Measurements from ENCODE around the gene ARL17A. TPM values are rescaled to one million over a fixed set of nuclear protein-coding genes. Genes with fewer than 3 reads are reported as not detected.
"Not testable (repeated sequence)": the region's sequence is repeated elsewhere in the genome, so short reads cannot be mapped to it uniquely, and the experiment has no call there.

ARL17A gene
- polyA plus RNA-seq (ENCODE audit: insufficient read length in 3 of 3) = 10 to 100 TPM; 17.6 to 28.8 (median 21.7) TPM

GRCh38 chr17:46579083-46580075, at the start of gene ARL17A:
Gene ARL17A (minus strand): TSS chr17:46579691. CDS start chr17:46576322, 3,369 bp downstream.
- DNase-seq (ENCODE audit: low read depth in 3 of 3, low spot score in 2 of 3) = not testable (repeated sequence)

- not testable (repeated sequence) for DNase-seq (ENCODE audit: low read depth in 3 of 3, low spot score in 2 of 3)
Measured at GRCh38 chr17:46628753-46629436, 49.4 kb upstream of the ARL17A start.

DNA sequence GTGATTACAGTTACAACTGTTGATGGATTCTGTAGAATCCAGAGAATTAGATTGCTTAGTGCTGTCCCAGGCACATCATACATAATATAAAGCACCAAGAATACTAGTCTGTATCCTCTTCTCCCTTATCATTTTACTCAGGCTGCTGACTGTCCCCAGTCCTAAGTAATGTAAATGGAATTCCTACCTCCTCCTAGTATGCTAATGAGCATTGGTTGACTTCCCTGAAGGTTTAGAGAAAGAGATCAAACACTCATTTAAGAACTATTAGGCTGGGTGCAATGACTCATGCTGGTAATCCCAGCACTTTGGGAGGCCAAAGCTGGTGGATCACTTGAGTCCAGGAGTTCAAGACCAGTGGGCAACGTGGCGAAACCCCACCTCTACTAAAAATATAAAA, 48.0 kb upstream of the ARL17A start:
- DNase-seq (ENCODE audit: low read depth in 3 of 3, low spot score in 2 of 3) = not testable (repeated sequence)

- not testable (repeated sequence) for DNase-seq (ENCODE audit: low read depth in 3 of 3, low spot score in 2 of 3)
Measured at GRCh38 chr17:46624726-46625125, 45.2 kb upstream of the ARL17A start.

- not testable (repeated sequence) for DNase-seq (ENCODE audit: low read depth in 3 of 3, low spot score in 2 of 3)
Measured at GRCh38 chr17:46623790-46624189, 44.3 kb upstream of the ARL17A start.

GRCh38 chr17:46618975-46619374, 39.5 kb upstream of the ARL17A start:
- not testable (repeated sequence) for DNase-seq (ENCODE audit: low read depth in 3 of 3, low spot score in 2 of 3)

GRCh38 chr17:46617121-46617520, 37.6 kb upstream of the ARL17A start:
- not testable (repeated sequence) for DNase-seq (ENCODE audit: low read depth in 3 of 3, low spot score in 2 of 3)

- DNase-seq (ENCODE audit: low read depth in 3 of 3, low spot score in 2 of 3) = not testable (repeated sequence)
Measured at GRCh38 chr17:46613876-46614275, 34.4 kb upstream of the ARL17A start.

GRCh38 chr17:46611304-46611703, 31.8 kb upstream of the ARL17A start:
- DNase-seq (ENCODE audit: low read depth in 3 of 3, low spot score in 2 of 3) = not testable (repeated sequence)

- DNase-seq (ENCODE audit: low read depth in 3 of 3, low spot score in 2 of 3) = not testable (repeated sequence)
Measured at GRCh38 chr17:46603125-46603524, 23.6 kb upstream of the ARL17A start.

DNA sequence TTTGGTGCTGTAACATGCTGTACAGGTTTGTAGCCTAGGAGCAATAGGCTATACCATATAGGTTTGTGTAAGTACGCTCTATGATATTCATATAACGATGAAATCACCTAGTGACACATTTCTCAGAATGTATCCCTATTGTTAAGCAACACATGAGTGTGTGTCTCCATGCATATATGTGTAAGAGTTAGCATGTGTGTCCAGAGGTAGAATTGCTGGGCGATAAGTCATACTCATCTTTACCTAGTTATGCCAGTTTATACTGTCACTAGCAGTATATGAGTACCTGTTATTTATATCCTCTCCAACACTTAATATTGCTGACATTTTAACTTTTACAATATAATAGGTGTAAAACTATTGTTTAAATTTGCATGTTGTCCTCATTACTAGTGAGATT, 21.3 kb upstream of the ARL17A start:
- DNase-seq (ENCODE audit: low read depth in 3 of 3, low spot score in 2 of 3) = not testable (repeated sequence)

DNA sequence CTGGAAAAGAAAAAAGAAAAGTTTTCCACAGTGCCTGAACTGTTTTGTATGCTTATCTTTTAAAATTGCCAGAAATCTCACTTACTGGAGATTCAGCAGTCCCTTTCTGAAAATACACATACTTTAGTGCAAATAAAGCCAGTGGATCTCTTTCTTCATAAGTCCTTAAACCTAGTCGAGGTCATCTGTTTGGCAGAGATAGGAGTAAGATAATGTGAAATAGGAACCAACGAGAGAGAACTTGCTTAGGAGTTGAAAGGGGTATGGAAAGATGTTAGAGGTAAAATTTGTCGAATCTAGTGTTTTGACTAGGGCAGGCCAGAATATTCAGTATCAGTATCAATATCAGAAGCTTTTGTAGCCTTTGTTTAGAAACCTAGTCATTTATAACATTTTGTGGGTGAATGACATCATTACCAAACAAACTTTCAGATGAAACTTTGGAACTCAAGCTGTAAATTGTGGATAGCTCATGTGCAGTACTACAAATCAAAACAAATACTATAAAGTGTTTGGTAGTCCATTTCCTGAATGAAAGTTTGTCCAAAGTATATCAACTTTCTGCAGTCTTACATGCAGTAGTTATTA, 18.9 kb upstream of the ARL17A start:
- not testable (repeated sequence) for DNase-seq (ENCODE audit: low read depth in 3 of 3, low spot score in 2 of 3)

- not testable (repeated sequence) for DNase-seq (ENCODE audit: low read depth in 3 of 3, low spot score in 2 of 3)
Measured at GRCh38 chr17:46591332-46591731, 11.8 kb upstream of the ARL17A start.

DNA sequence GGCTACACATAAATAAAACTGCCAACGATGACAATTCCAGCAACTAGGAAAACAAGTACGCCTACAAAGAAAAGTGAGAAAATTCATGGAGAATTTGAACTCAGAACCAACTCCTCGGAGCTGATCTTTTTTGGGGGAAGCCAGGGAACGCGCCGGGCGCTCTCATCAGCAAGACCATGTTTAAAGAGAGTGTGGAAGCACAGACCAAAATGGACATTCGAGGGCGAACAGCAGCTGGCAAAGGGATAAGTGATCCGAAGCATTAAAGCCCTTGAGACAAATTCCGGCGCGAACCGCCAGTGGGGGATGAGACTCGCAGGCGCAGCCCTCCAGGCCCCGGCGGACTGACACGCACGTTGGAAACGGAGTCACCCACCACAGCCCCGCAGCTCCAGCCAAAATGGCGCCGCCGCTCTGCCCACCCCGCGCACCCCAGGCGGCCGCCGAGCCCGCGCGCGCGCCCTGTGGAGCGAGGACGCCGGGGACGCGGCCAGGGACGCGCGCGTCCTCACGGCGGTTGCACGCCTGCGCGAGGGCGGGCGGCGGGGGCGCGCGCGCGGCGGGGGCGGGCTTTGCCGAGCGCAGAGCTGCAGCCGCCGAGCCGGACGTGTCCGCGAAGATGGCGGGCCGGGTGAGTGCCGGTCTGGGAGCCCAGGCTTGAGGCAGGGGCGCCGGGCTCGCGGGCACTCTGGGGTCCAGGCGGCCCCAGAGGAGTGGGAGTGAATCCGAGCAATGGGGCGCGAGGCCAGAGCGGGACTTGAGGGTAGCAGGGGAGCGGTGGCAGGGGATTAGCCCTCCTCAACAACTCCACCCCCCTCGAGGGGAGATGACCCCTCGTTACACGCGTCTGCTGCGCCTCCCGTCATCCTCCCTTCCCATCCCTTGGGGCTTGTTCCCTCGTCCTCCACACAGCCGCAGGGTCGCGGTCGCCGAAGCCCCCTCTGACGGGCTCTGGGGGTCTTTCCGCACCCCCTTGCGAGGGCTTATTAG, 11.0 kb upstream of the ARL17A start, which contains the start of gene NSF:
TSS of gene NSF (plus strand) at position 513 of the 990 bp plus-strand sequence. CDS start at position 620, 107 bp downstream.
- DNase-seq (ENCODE audit: low read depth in 3 of 3, low spot score in 2 of 3) = not testable (repeated sequence)

DNA sequence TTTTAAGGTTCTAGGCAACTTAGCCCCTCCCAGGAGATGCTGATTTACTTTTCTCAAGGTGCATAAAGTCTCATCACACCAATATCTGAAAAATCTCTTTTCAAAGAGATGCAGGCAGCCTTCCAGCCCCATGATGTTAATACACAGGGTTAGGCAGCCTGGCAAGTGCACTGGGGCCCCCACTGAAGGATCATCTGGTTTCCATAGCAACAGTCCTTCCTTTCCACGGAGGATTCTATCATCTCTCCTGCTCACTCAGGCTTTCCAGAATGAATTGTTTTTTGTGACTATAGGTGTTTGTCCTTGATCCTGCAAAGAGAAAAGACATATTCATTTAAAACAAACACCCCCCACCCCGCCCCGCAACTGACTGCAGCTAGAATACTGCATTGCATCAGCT, 6.0 kb upstream of the ARL17A start:
- not testable (repeated sequence) for DNase-seq (ENCODE audit: low read depth in 3 of 3, low spot score in 2 of 3)

- not testable (repeated sequence) for DNase-seq (ENCODE audit: low read depth in 3 of 3, low spot score in 2 of 3)
Measured at GRCh38 chr17:46580082-46580481, 591 bp upstream of the ARL17A start.

- DNase-seq (ENCODE audit: low read depth in 3 of 3, low spot score in 2 of 3) = not testable (repeated sequence)
Measured at GRCh38 chr17:46571796-46572195, 7.7 kb downstream of the ARL17A start.

- not testable (repeated sequence) for DNase-seq (ENCODE audit: low read depth in 3 of 3, low spot score in 2 of 3)
Measured at GRCh38 chr17:46566980-46567379, 12.5 kb downstream of the ARL17A start.

GRCh38 chr17:46566284-46566683, 13.2 kb downstream of the ARL17A start:
- DNase-seq (ENCODE audit: low read depth in 3 of 3, low spot score in 2 of 3) = not testable (repeated sequence)
